HepG2 (cell line): ENCODE data around the gene OGFR. TPM values are rescaled to one million over a fixed set of nuclear protein-coding genes. Genes with fewer than 3 reads are reported as not detected.

Source experiments
- ATAC-seq: fragments of 200-7000 bp; cut with Tn5 transposase; 3 replicates; pipeline ENCODE4 v1.9.1; 2020; ENCODE audit warnings: mild to moderate bottlenecking, moderate library complexity
- BruUV-seq: library from RNA; stranded (reverse); fragments of 400-500 nt; replicated peaks from 2 replicates; lab custom pipeline; 2021; lab: Mats Ljungman, UMichigan
- CTCF ChIA-PET: fragments of 300-600 bp; formaldehyde crosslinking; extraction: SDS; loops from one replicate; lab custom pipeline; 2021; ENCODE audit warnings: low total read pairs, inconsistent platforms, low intra/inter-chr PET ratio; lab: Yijun Ruan, JAX
- POLR2A ChIA-PET: fragments of 350-600 bp; sonication (Branson Sonifier 250); formaldehyde crosslinking; loops from one replicate; lab custom pipeline; 2020; ENCODE audit warnings: antibody characterized with exemption, inconsistent platforms; lab: Yijun Ruan, JAX
- DNase-seq: peaks from one replicate; pipeline ENCODE4 v3.0.0-alpha.2; 2015; ENCODE audit warnings: low spot score
- FAIRE-seq: peaks from 3 replicates; lab custom pipeline; 2011; peaks lifted over from hg19 to GRCh38; lab: Jason Lieb, UNC
- H2AFZ ChIP-seq: one replicate; pipeline ENCODE4 v1.6.1; 2011; ENCODE audit warnings: low read length, inconsistent platforms
- H3K27ac ChIP-seq: fragments of 300-600 bp; 3 replicates; pipeline ENCODE4 v1.8.0; 2011; ENCODE audit warnings: mixed run types, mild to moderate bottlenecking, mixed read lengths, low read length, inconsistent platforms; ENCODE audit not compliant: insufficient read depth; ENCODE audit errors: extremely low read length
- H3K27me3 ChIP-seq, 2 experiments: fragments of 200-600 bp in 1 of 2; 2 replicates in 1 of 2; 3 replicates in 1 of 2; pipeline versions ENCODE4 v1.6.0 to v1.8.0; 2011; ENCODE audit warnings: low read length in 2 of 2, mild to moderate bottlenecking in 2 of 2, moderate library complexity in 2 of 2, inconsistent platforms in 1 of 2; ENCODE audit not compliant: insufficient read depth in 2 of 2, control insufficient read depth in 1 of 2
- H3K36me3 ChIP-seq, 2 experiments: fragments of 200-600 bp in 1 of 2; replicated peaks in 1 of 2; 2 replicates in 1 of 2; 3 replicates in 1 of 2; pipeline versions ENCODE4 v1.5.1 to v1.8.0; 2011; ENCODE audit warnings: low read length in 2 of 2, inconsistent platforms in 1 of 2; ENCODE audit not compliant: insufficient read depth in 2 of 2, control insufficient read depth in 1 of 2
- H3K4me1 ChIP-seq: 2 replicates; pipeline ENCODE4 v1.5.1; 2012; ENCODE audit warnings: low read length, inconsistent platforms; ENCODE audit not compliant: insufficient read depth
- H3K4me2 ChIP-seq: 2 replicates; pipeline ENCODE4 v1.6.0; 2011; ENCODE audit warnings: low read depth, low read length, inconsistent platforms
- H3K4me3 ChIP-seq, 3 experiments: fragments of 200-600 bp in 1 of 3; sonication (generic), shearing (Covaris generic) in 1 of 3; replicated peaks in 1 of 3; 2 replicates each; pipeline ENCODE4 v1.5.1; 2011 to 2016; ENCODE audit warnings: low read length in 3 of 3, inconsistent platforms in 2 of 3, low read depth in 2 of 3, mild to moderate bottlenecking in 2 of 3, control low read depth in 1 of 3, mixed read lengths in 1 of 3; ENCODE audit not compliant: insufficient read depth in 1 of 3
- H3K79me2 ChIP-seq: one replicate; pipeline ENCODE4 v1.6.1; 2011; ENCODE audit warnings: low read length, inconsistent platforms; ENCODE audit not compliant: insufficient read depth
- H3K9ac ChIP-seq: 2 replicates; pipeline ENCODE4 v1.6.0; 2011; ENCODE audit warnings: mild to moderate bottlenecking, low read depth, low read length, inconsistent platforms; ENCODE audit not compliant: insufficient read depth
- H3K9me3 ChIP-seq: 2 replicates; pipeline ENCODE4 v1.5.1; 2012; ENCODE audit warnings: mild to moderate bottlenecking, low read length
- H4K20me1 ChIP-seq: 2 replicates; pipeline ENCODE4 v1.6.0; 2011; ENCODE audit warnings: inconsistent platforms, mild to moderate bottlenecking, low read length, moderate library complexity; ENCODE audit not compliant: insufficient read depth
- ADNP ChIP-seq: sonication (generic); formaldehyde crosslinking; IDR thresholded peaks from 2 replicates; pipeline ENCODE4 v1.4.0; 2020; ENCODE audit warnings: missing genetic modification reagents
- MYC ChIP-seq: sonication (generic); formaldehyde crosslinking; IDR thresholded peaks from 2 replicates; pipeline ENCODE4 v1.9.0; 2021; ENCODE audit warnings: missing genetic modification reagents, borderline replicate concordance
- RBFOX2 ChIP-seq: fragments of 200-400 bp; formaldehyde crosslinking; IDR thresholded peaks from 2 replicates; pipeline ENCODE4 v1.6.1; 2017; ENCODE audit warnings: low read depth, mild to moderate bottlenecking, low read length
- SP4 ChIP-seq: sonication (generic); formaldehyde crosslinking; IDR thresholded peaks from 2 replicates; pipeline ENCODE4 v1.8.1; 2023; ENCODE audit warnings: mild to moderate bottlenecking, missing genetic modification reagents
- ZC3H4 ChIP-seq: sonication (generic); formaldehyde crosslinking; IDR thresholded peaks from 2 replicates; pipeline ENCODE4 v1.4.0; 2020; ENCODE audit warnings: missing genetic modification reagents, borderline replicate concordance
- ZNF383 ChIP-seq: sonication (generic); formaldehyde crosslinking; IDR thresholded peaks from 2 replicates; pipeline ENCODE4 v1.4.0; 2020; ENCODE audit warnings: missing genetic modification reagents, mild to moderate bottlenecking, borderline replicate concordance
- WGBS: methylation state at CpG from one replicate; pipeline ENCODE4 v1.1.6; 2017; ENCODE audit warnings: low lambda C conversion rate; 5-methylcytosine and 5-hydroxymethylcytosine counted together
- in situ Hi-C: cut with HindIII; loops from 2 replicates; pipeline ENCODE4 v1.10.0; 2017; ENCODE audit warnings: low pct_unique_long_range_greater_than_20kb; ENCODE audit not compliant: extremely low pct_ligation_motif_present
- intact Hi-C: fragments of 100-400 bp; cut with micrococcal nuclease; formaldehyde crosslinking; loops from one replicate; pipeline ENCODE4 v1.10.0; 2022; ENCODE audit not compliant: unreplicated experiment
- polyA plus RNA-seq, 8 experiments: library from polyadenylated mRNA; depleted of rRNA in 3 of 8; stranded (reverse) in 7 of 8; unstranded in 1 of 8; fragments of >200 nt; fragmentation: Illumina TruSeq in 4 of 8; extraction: Trizol in 4 of 8; gene quantifications; 2 replicates each; pipeline versions ENCODE4 v1.2.1 to v1.2.3, GENCODE V29; 2011 to 2016; ENCODE audit warnings: low read depth in 4 of 8, missing spikeins in 1 of 8, mixed read lengths in 1 of 8; ENCODE audit not compliant: insufficient read depth in 1 of 8
- total RNA-seq, 5 experiments: library from RNA; depleted of rRNA; stranded (reverse); fragments of >200 nt; fragmentation: Illumina TruSeq; extraction: Trizol; gene quantifications; 2 replicates each; pipeline ENCODE4 v1.2.3, GENCODE V29; 2016; ENCODE audit warnings: low read depth in 1 of 5
- TF ChIP-seq, protein P1 (sequence below): sonication (generic); formaldehyde crosslinking; IDR thresholded peaks from 2 replicates; pipeline ENCODE4 v1.4.0; 2020; ENCODE audit warnings: missing genetic modification reagents, borderline replicate concordance
- TF ChIP-seq, protein P2 (sequence below): sonication (generic); formaldehyde crosslinking; IDR thresholded peaks from 2 replicates; pipeline ENCODE4 v1.4.0; 2020; ENCODE audit warnings: mild to moderate bottlenecking, missing genetic modification reagents
- TF ChIP-seq, protein P3 (sequence below): sonication (generic); formaldehyde crosslinking; IDR thresholded peaks from 2 replicates; pipeline ENCODE4 v1.4.0; 2020; ENCODE audit warnings: mild to moderate bottlenecking, missing genetic modification reagents

The OGFR gene
- total and polyA plus RNA-seq, 2 of the 13 experiments (the other 11 are each of a cell fraction or from before 2014, with no cell fraction given) = 47.7 to 81.8 TPM

DNA sequence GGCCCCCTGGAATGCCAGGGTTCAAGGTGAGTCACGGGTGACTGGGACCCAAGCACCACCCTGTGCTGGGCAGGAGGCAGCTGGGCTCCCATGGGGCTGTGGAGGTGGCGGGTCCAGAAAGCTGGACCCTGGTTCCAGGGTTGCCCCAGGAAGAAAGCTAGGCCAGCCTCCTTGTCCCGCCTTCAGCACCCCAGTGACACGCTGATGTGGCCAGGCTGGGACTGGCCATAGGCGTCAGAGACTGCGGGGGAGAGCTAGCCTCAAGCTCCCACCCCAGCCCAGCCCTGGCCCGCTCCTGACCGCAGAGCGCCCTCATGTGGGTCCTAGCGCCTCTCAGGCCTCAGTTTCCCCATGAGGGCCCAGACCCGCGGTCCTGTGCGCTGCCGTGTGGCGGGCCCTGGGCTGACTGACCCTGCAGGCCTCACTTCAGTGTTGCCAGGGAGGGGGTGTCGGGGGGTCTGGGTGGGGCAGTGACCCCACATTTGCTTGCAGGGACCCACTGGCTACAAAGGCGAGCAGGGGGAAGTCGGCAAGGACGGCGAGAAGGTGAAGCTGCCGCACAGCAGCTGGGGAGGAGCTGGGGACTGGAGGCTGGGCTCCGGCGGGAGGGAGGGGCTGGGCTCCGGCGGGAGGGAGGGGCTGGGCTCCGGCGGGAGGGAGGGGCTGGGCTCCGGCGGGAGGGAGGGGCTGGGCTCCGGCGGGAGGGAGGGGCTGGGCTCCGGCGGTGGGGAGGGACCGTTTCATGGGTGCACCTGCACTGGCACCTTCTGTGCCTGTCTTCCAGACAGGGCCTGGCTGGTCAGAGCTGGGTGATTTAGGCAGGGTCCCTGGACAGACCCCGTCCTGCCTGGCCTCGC is 20.1 kb downstream of the OGFR start (continued):
- TF ChIP-seq, protein P1, sequence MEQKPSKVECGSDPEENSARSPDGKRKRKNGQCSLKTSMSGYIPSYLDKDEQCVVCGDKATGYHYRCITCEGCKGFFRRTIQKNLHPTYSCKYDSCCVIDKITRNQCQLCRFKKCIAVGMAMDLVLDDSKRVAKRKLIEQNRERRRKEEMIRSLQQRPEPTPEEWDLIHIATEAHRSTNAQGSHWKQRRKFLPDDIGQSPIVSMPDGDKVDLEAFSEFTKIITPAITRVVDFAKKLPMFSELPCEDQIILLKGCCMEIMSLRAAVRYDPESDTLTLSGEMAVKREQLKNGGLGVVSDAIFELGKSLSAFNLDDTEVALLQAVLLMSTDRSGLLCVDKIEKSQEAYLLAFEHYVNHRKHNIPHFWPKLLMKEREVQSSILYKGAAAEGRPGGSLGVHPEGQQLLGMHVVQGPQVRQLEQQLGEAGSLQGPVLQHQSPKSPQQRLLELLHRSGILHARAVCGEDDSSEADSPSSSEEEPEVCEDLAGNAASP (CRISPR knock-in tag) = 0 out of 2 replicates have a peak, but pooled peaks have one; percentile 10
- no peak for TF ChIP-seq MYC (CRISPR knock-in tag)
- TF ChIP-seq SP4 (CRISPR knock-in tag) = peak; percentile 51; the same call in 1 of the 2 replicates

DNA sequence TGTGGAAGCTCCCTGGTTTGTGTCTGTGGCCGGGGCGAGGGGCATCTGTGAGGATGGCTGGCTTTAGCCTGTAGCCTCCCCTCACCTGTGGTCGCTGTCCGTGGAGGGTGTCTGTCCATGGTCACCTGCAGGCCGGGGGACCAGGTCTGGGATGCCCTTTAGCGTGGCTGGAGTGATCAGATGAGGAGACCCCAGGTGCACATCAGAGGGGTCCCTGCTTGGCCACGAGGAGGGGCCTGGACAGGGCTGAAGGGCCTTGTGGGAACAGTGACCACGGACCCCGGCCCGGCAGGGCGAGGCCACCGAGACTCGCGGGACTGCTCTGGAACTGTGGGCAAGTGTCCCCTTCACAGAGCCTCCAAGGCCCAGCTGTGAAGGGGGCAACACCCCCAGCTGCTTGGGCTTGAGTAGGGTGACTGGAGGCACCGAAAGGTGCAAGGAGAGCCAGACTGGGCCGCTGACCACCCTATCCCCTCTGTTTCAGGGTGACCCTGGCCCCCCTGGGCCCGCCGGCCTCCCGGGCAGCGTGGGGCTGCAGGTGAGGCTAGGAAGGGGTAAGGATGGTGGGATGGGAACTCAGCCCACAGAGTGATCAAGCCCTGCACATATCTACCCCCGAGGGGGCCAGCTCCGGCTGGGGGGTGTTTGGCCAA is 20.8 kb downstream of the OGFR start:
- Histone ChIP-seq H3K27ac (no peak overlapping the region), H4K20me1 (no peaks in the 10 kb centered on the region; the same call in 1 of the 2 replicates), H3K27me3 (no peaks in the 10 kb centered on the region), H3K79me2 (no peaks in the 10 kb centered on the region), H3K4me2 (no peak overlapping the region), H3K9ac (no peak overlapping the region), H3K4me3 (no peak overlapping the region; a peak in 1 of 6 replicates), H3K36me3 (peaks cover 6 to 9% of the 10 kb centered on the region in 2 experiments; a peak in 3 of 5 replicates), H2AFZ (no peak overlapping the region), H3K4me1 (peaks cover 44% of the 10 kb centered on the region), H3K9me3 (no peaks in the 10 kb centered on the region)
- BruUV-seq = no TSS peak
- in situ Hi-C loops (no loop called here), intact Hi-C loops (no loop called here)
- ATAC-seq = no peak; the same call in 1 of the 3 replicates
- ChIA-PET POLR2A (interaction anchor here (1.0 to 2.0 kb wide), 9 partner anchors 8 to 129 kb away, joined by 3 to 13 read pairs (median 5); partner anchors contain the start of genes OGFR and TCFL5), CTCF (no interaction called here)
- WGBS = 90% methylated on average over 20 of the region's 22 CpGs
- DNase-seq = no peak
- no peak for FAIRE-seq
- TF ChIP-seq, protein P2, sequence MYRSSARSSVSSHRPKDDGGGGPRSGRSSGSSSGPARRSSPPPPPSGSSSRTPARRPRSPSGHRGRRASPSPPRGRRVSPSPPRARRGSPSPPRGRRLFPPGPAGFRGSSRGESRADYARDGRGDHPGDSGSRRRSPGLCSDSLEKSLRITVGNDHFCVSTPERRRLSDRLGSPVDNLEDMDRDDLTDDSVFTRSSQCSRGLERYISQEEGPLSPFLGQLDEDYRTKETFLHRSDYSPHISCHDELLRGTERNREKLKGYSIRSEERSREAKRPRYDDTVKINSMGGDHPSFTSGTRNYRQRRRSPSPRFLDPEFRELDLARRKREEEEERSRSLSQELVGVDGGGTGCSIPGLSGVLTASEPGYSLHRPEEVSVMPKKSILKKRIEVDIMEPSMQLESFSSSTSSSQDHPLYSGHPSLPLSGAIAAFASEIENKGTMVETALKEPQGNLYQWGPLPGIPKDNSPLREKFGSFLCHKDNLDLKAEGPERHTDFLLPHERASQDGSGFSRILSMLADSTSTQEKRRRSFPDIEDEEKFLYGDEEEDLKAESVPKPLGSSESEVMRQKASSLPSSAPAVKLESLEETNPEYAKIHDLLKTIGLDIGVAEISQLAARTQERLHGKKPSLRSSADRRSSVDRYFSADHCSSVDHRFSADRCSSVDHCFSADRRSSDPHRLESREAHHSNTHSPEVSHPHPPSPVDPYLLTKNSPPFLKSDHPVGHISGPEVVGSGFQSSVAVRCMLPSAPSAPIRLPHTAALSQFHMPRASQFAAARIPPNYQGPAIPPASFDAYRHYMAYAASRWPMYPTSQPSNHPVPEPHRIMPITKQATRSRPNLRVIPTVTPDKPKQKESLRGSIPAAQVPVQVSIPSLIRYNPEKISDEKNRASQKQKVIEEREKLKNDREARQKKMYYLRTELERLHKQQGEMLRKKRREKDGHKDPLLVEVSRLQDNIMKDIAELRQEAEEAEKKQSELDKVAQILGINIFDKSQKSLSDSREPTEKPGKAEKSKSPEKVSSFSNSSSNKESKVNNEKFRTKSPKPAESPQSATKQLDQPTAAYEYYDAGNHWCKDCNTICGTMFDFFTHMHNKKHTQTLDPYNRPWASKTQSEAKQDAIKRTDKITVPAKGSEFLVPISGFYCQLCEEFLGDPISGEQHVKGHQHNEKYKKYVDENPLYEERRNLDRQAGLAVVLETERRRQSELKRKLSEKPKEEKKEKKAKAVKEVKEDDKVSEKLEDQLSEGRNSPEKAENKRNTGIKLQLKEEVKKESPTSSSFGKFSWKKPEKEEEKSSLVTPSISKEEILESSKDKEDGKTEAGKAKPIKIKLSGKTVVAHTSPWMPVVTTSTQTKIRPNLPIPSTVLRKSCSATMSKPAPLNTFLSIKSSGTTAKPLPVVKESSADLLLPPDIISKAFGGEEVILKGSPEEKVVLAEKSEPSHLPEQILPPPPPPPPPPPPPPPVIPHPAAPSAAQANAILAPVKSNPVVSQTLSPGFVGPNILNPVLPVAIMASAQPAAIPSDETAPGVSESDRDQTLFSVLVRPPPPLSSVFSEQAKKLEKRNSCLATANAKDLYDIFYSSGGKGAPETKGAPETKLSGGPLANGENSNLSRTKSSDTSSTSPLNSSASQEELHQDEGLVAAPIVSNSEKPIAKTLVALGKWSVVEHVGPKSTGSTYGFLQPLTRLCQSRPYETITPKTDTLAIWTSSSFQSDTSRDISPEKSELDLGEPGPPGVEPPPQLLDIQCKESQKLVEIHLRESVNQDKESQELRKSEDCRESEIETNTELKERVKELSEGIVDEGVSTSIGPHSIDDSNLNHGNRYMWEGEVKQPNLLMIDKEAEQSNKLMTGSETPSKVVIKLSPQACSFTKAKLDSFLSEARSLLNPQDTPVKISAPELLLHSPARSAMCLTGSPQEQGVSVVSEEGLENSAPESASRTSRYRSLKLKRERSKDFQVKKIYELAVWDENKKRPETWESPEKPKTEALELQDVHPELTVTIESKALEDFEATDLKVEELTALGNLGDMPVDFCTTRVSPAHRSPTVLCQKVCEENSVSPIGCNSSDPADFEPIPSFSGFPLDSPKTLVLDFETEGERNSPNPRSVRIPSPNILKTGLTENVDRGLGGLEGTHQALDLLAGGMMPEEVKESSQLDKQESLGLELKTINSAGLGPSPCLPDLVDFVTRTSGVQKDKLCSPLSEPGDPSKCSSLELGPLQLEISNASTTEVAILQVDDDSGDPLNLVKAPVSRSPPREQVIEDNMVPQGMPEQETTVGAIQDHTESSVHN = peak; percentile 72; the same call in 1 of the 2 replicates
- no peak for TF ChIP-seq ZNF383 (CRISPR knock-in tag)
- TF ChIP-seq, protein P3, sequence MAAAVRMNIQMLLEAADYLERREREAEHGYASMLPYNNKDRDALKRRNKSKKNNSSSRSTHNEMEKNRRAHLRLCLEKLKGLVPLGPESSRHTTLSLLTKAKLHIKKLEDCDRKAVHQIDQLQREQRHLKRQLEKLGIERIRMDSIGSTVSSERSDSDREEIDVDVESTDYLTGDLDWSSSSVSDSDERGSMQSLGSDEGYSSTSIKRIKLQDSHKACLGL = 0 out of 2 replicates have a peak, but pooled peaks have one; percentile 42
- no peak for TF ChIP-seq ADNP (CRISPR knock-in tag)
- peak; percentile 72; the same call in 1 of the 2 replicates for TF ChIP-seq RBFOX2
- TF ChIP-seq ZC3H4 = peak; percentile 31; the same call in 1 of the 2 replicates
